Stimulated activated CD4-positive, alpha-beta T cell treated with anti-CD3 and anti-CD28 coated beads, Interleukin-15, amount 100 ng/mL, for 48 hours (primary cell): Measurements from ENCODE around the gene WWC2.

ENCODE experiments used
- DNase-seq, 2 donors: peaks; one replicate each; pipeline ENCODE4 v3.0.0-alpha.2; 2020; ENCODE audit warnings: low read depth in 2 of 2

The WWC2 gene

DNA sequence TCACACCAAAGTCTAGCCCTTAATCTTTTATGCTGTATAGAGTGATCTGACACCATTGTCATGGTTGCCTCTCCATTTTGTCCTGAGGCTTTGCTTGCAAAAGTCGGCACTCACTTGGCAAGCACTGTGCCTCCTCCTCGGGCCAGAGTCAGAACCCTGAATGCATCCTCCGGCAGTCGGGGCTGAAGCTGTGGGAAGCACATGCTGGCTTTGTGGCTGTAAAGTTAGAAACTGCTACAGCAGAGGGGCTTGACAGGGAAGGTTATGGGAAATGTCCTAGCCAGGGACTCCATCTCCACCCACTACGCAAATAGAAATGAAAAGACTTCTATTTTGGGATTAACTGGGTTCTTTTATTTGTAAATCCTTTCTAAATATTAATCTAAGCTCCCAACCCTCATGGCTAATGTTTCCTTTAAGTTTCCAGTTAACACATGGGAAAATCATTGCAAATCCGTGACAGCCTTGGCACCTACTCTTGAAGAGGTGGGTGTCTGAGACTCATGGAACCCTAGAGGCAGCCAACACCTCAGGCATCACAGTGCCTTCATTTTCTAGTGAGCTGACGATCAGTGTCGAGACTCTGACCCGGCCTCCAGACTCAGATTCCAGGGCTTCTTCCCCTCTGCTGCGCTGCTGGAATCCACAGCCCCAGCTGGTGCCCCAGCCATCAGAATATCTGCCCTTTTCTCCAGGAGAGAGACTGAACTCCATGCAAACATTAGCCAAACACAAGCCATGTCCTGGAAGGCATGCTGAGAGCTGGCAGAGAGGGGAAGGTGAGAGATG lies 231.1 kb downstream of the WWC2 start:
- no peak for DNase-seq

GRCh38 chr4:183330841-183331240 lies 231.8 kb downstream of the WWC2 start:
- no peak for DNase-seq

GRCh38 chr4:183332447-183332846 lies 233.4 kb downstream of the WWC2 start:
- no peak for DNase-seq

GRCh38 chr4:183333202-183333601 lies 234.1 kb downstream of the WWC2 start:
- DNase-seq: no peak

DNA sequence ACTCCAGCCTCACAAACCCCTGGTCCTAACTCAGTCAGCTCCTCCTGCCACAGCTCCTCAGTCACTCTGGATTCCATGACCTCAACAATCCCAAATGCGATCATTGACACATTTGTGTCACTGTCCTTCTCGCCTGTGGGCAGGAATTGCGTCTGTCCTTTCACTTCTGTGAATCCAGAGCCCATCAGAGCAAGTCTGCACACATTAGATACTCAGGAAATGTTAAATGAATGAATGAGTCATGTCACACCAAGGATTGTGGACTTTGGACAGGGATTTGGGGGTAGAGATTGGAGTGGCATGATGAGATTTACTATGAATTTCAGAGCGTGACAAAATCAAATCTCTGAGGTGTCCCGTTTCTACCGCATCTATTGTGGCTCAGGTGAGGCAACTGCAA lies 234.9 kb downstream of the WWC2 start:
- DNase-seq: no peak

- no peak for DNase-seq
These were observed 236.4 kb downstream of the WWC2 start for GRCh38 chr4:183335369-183335940.

- no peak for DNase-seq
These were observed 238.3 kb downstream of the WWC2 start for GRCh38 chr4:183337349-183337748.

- DNase-seq: no peak
These were observed 238.8 kb downstream of the WWC2 start for GRCh38 chr4:183337833-183338232.

DNA sequence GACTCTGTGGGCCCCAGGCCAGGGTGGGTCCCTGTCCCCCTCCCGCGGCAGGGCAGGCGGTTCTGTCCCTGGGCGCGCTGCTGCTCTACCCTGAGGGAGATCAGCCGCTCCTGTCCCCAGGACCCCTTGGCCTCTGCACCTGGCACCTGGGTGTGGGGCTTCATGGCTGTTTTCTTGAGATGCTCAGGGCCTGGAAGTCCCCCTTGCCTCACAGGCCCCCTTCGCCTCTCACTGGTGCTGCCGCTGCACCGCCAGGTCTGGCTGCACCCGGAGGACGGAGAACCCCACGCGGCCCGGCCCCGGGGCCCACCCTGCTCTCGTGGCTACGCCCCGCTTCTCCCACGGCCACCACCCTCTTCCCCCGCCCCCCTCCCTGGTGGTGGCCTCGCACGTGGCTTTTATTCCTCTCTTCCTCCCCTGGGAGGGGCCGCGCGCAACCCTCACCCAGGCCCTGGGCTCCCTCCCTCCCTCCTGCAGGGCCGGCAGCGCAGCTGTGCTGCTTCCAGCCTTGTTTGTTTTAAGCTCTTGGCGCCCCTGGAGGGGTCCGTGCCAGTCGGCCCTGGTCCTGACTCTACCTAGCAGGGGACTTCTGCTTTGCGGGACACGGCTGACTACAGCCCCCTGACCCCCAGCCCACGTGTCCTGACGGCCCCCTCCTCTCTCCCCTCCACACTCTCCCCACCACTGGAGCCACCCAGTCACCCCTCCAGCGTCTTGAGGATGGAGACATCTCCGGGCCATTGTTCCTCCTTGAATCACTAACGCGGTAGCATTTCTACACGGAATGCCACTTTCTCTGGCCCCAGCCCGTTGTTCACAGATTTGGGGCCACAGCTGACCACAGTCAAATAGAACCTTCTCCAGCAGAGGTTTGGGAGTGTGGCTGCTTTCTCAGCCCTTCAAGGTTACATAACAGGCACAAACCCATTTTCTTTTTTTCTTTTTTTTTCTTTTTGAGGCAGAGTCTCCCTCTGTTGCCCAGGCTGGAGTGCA lies 243.8 kb downstream of the WWC2 start:
- no peak for DNase-seq

- DNase-seq: no peak
These were observed 244.7 kb downstream of the WWC2 start for GRCh38 chr4:183343730-183344129.

DNA sequence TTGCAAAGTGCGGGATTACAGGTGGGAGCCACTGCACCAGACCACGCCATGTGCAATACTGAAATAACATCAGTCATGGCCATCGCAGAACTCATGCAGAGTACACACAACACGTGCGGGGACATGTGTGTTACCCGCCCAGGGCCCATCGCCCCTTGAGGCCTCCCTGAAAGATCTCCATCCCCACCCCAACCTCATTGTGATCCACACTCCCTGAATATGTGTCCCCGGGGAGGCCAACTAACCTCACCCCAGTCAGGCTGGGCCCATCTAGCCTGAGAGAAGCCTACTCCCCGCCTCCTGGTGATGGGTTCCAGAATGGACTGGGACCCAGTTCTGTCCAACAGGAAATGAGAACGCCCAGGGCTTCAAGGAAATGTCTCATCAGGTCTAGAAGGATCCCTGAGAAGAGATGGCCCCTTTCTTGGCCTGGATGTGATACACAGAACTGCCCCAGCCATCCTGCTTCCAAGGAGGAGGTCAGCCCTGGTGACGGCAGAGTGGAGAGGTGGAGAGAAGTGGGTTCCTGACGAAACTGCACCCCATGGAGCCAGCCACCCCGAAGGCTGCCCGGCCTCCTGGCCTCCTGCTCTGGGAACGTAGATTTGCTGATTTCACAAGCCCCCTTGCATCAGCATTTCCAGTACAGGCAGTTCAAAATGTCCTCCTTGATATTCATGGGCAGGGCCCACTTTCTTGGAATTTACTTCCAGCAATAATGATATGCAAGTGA lies 245.6 kb downstream of the WWC2 start:
- no peak for DNase-seq

DNA sequence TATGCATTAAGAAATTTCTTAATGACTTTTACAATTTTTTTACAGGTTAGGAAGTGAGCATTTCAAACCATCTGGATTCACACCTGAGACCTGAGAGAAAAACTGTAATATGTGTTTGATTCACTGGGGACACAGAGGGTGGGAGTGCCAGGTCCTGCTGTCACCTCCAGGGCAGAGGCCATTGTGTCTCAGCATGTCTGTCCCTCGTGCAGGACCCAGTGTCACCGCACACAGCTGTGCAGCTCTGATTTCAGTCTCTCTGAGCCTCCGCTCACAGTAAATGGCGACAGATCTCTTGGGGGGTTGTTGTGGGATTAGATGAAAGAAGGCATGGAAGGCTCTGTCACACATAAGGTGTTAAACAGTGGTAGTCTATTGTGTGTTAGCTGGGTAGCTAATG lies 246.2 kb downstream of the WWC2 start:
- DNase-seq: no peak

- DNase-seq: no peak
These were observed 248.1 kb downstream of the WWC2 start for GRCh38 chr4:183347146-183347545.

DNA sequence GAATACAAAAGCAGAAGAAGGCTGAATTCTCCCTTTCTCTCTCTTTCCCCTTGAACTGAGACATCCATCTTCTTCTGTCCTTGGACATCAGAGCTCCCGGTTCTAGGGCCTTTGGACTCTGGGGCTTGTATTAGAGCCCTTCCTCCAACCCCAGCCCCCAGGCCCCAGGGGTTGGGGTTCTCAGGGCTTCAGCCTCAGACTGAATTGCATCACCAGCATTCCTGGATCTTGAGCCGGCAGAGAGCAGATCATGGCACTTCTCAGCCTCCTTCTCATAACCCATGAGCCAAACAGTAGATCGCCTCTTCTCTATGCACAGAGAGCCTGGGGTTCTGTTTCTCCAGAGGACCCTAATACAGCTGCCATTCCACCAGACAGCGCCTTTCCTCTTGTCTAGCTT lies 248.5 kb downstream of the WWC2 start:
- DNase-seq: no peak

DNA sequence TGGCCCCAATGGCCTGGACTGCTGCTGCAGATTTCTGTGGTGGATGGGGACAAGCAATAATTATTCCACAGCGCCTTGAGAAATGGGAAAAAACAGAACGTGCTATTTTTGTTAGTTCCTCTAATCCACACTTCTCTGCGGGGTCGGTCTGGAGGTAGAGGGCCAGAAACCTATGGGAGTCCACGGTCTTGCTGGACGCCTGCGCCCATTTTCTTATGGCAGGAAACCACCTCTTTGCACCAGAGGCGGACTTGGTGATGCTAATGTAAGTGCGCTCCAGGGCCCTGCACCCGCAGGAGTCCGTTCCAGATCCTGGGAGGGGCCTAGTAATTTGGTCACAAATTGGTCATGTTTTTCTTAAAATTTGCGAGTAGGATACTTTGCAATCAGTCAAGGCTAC lies 249.1 kb downstream of the WWC2 start:
- no peak for DNase-seq

DNA sequence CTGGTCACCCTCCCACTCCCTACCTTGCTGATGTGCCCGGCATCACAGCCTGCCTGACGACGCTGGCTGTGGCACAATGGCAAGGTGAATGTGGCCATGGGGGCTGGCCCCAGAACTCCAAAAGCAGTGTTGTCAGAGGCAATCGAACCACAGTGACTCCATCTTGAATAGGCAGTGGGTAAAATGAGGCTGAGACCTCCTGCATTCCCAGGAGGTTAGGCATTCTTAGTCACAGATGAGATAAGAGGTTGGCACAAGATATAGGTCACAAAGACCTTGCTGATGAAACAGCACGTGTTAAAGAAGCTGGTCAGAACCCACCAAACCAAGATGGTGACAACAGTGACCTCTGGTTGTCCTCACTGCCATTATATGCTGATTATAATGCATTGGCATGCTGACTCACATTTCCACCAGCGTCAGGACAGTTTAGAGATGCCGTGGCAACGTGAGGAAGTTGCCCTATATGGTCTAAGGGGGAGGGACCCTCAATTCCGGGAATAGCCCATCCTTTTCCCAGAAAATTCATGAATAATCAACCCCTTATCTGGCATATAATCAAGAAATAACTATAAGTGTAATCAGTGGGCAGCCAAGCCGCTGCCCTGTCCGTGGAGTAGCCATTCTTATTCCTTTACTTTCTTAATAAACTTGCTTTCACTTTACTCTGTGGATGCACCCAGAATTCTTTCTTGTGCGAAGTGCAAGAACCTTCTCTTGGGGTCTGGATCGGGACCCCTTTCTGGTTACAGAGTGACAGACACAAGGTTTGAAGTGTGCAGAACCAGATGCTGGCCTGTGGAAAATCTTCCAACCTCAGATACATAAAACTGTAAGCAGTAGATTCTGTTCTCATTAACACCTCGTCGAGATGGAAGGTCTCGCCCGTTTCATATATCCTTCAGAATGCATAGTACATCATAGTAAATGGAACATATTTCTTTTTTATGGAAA lies 249.9 kb downstream of the WWC2 start:
- peak; percentile 39 to 40 for DNase-seq

- no peak for DNase-seq
These were observed 250.6 kb downstream of the WWC2 start for GRCh38 chr4:183349673-183350072.

- no peak for DNase-seq
These were observed 251.4 kb downstream of the WWC2 start for GRCh38 chr4:183350317-183351071.

DNA sequence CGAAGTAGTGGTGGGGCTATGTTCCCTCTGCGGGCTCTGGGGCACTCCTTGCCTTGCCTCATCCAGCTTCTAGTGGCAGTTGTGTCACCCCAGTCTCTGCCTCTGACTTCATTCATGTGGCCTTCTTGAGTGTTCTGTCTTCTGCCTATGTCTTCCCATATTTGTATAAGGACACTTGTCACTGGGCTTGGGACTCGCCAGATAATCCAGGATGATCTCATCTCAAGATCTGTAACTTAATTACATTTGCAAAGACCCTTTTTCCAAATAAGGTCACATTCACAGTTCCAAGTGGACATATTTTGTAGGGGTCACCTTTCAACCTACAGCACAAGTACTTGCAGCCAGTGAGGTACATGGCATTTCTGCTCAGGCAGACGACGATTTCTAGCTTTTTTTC lies 253.5 kb downstream of the WWC2 start:
- no peak for DNase-seq

GRCh38 chr4:183353557-183353956 lies 254.5 kb downstream of the WWC2 start:
- DNase-seq: no peak
